Cardiac fibroblast (primary cell): ENCODE results near the gene C9.
"Not testable (repeated sequence)": the region's sequence is repeated elsewhere in the genome, so short reads cannot be mapped to it uniquely, and the experiment has no call there.

Experiments used
- DNase-seq, 2 donors: peaks; one replicate each; pipeline versions ENCODE4 v3.0.0 to v3.0.0-alpha.2; 2010; ENCODE audit warnings: low read depth in 2 of 2
- H3K4me3 ChIP-seq, 2 donors: replicated peaks in 1 of 2; 1 replicate in 1 of 2; 2 replicates in 1 of 2; pipeline ENCODE4 v1.5.1; 2011; ENCODE audit warnings: low read depth in 2 of 2, low read length in 2 of 2, mild to moderate bottlenecking in 2 of 2, moderate library complexity in 1 of 2
- TF ChIP-seq, protein P1 (sequence below): IDR thresholded peaks from one replicate; pipeline ENCODE4 v1.5.1; 2011; ENCODE audit warnings: low read depth, mild to moderate bottlenecking, low read length, inconsistent platforms

Gene C9

DNA sequence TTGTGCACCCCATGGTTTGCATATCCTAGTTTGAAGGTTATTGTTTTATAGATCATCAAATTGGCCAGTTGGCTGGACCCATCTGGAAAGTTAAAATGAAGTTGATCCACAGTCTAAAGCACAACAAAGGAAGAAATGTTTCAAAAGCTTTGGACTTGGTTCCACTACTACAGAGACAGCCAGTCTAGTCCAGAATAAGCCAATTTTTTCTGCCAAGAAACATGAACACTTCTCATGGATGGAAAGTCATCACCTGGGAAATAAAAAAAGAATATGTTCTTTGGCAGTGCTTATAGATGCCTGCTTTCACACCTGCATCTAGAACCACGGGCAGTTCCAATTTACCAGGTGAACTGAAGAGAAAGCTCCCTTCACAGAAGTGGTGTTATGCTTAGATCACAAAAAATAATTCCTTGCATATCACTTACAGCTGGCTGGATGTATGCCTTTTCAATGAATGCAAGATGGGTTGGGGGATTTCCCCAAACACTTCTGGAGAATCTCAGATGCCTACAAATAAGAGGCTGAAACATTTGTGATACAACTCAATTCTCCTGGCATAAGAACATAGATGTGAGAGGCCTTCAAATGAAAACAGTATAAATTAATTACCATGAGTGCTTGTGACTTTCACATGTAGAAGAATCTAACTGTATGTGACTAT is 26.9 kb downstream of the C9 start:
- TF ChIP-seq, protein P1, sequence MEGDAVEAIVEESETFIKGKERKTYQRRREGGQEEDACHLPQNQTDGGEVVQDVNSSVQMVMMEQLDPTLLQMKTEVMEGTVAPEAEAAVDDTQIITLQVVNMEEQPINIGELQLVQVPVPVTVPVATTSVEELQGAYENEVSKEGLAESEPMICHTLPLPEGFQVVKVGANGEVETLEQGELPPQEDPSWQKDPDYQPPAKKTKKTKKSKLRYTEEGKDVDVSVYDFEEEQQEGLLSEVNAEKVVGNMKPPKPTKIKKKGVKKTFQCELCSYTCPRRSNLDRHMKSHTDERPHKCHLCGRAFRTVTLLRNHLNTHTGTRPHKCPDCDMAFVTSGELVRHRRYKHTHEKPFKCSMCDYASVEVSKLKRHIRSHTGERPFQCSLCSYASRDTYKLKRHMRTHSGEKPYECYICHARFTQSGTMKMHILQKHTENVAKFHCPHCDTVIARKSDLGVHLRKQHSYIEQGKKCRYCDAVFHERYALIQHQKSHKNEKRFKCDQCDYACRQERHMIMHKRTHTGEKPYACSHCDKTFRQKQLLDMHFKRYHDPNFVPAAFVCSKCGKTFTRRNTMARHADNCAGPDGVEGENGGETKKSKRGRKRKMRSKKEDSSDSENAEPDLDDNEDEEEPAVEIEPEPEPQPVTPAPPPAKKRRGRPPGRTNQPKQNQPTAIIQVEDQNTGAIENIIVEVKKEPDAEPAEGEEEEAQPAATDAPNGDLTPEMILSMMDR: no peak
- no peak for DNase-seq
- H3K4me3 ChIP-seq: no peak overlapping the region

DNA sequence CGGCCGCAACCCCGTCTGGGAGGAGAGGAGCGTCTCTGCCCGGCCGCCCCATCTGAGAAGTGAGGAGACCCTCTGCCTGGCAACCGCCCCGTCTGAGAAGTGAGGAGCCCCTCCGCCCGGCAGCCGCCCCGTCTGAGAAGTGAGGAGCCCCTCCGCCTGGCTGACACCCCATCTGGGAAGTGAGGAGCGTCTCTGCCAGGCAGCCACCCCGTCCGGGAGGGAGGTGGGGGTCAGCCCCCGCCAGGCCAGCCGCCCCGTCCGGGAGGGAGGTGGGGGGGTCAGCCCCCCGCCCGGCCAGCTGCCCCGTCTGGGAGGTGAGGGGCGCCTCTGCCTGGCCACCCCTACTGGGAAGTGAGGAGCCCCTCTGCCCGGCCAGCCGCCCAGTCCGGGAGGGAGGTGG is 30.0 kb downstream of the C9 start:
- not testable (repeated sequence) for H3K4me3 ChIP-seq, DNase-seq

DNA sequence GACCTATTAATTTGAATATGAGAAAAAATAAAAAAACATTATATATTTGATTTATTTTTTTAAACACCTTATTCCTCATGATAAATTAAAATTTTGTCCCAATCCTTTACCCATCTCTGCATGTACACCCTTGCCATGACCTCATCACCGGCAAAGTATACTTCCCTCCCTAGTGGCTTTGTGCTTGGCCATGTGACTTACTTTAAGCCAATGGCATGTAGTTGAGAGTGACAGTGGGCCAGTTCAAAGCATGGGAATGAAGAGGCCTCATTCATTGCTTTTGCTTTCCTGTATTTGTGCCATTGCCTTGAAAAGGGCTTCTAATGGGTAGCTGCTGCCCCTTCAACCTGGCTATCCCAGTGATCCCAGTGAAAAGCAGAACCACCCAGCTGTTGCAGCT is 31.2 kb downstream of the C9 start:
- TF ChIP-seq, protein P1: no peak
- no peak for DNase-seq
- H3K4me3 ChIP-seq: no peak overlapping the region

DNA sequence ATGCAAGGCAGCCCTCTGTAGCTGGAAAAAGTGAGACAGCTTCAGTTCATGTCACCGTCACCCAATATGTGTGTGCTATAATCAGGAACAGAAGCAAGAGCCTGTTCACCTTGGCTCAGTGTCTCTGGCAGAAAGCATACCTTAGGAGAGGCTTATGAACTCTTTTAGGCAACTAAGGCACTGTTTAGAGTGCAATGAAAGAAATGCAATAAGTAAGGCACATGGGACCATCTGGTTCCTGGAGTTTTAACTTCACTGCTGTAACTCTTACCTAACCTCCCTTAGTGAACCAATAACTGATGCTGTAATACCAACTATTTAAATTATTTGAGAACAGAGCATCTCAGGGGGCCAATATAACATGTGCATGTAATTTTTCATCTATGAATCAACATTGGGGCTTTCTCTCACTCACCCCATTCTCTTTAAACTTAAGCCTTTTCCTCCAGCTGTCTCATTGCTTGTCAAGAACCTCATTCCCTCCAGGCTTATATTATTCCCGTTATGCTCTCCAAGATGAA is 32.4 kb downstream of the C9 start:
- no peak overlapping the region for H3K4me3 ChIP-seq
- DNase-seq: peak in 1 of 2 donors; percentile 63
- TF ChIP-seq, protein P1: no peak

DNA sequence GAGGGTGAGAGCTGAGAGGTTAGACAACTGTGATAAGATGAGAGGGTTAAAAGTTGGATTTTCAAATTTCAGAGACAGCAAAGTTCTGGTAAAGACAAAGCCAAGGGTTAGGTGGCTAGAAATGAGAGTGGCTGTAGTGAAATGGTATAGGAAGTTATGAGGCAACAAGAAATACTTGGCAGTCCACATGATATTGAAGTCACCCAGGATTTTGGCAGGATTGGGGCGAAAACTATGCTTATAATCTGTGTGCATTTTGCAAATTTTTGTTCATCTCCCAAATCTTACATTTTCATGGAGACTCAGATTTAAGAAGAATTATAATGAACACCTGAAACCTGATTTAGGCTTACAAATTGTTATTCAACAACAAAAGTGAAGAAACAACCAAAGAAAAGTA is 35.6 kb downstream of the C9 start:
- peak; percentile 5 to 18 for DNase-seq
- no peak overlapping the region for H3K4me3 ChIP-seq
- TF ChIP-seq, protein P1: no peak

DNA sequence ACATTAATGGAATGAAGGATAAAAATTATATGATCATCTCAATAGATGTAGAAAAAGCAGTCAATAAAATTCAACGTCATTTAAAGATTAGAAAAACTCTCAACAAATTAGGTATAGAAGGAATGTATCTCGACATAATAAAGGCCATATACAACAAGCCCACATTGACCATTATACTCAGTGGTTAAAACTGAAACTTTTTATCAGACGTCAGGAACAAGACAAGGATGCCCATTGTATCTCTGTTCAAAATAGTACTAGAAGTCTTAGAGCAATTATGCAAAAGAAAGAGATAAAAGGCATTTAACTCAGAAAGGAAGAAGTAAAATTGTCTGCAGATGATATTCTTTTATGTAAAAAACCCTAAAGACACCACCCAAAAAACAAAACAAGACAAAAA is 40.8 kb downstream of the C9 start:
- H3K4me3 ChIP-seq: no peak overlapping the region

DNA sequence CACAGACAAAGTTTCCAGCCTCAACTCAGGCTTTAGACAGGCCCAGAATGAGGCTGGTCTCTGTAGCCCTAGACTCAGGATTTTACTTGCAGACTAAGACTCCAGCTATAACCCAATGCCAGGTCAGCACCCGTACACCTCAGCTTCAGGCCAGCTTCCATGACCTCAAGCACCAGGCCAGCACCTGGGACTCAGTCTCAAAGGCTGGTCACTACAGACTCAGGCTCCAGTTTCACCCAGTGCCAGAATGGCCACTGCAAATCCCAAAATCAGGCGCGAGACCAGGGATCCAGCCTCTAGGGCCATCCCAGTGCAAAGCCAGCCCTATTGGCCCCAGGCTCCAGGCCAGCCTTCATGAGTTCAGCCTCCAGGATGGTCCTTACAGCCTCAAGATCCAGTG is 44.9 kb downstream of the C9 start:
- no peak overlapping the region for H3K4me3 ChIP-seq
- no peak for DNase-seq
- TF ChIP-seq, protein P1: no peak

More for the DNA sequence above, 40.8 kb downstream of the C9 start:
- no peak for DNase-seq
- TF ChIP-seq, protein P1: no peak

DNA sequence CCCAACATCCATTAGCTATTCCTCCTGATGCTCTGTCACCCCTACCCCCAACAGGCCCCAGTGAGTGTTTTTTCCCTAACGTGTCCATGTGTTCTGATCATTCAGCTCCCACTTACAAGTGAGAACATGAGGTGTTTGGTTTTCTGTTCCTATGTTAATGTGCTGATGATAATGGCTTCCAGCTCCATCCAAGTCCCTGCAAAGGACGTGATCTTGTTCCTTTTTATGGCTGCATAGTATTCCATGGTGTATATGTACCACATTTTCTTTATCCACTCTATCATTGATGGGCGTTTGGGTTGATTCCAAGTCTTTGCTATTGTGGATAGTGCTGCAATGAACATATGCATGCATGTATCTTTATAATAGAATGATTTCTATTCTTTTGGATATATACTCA is 47.8 kb downstream of the C9 start:
- DNase-seq, H3K4me3 ChIP-seq: not testable (repeated sequence)
